ENCODE measurements around the gene RAB1B. TPM values are rescaled to one million over a fixed set of nuclear protein-coding genes. Genes with fewer than 3 reads are reported as not detected.

RAB1B gene
- total RNA-seq, 1 donor from 2014 or later, result 138 TPM

- Histone ChIP-seq H3K9me3 (no peaks in the 10 kb centered on the region), H3K4me1 (no peaks in the 10 kb centered on the region), H3K36me3 (peaks cover 87% of the 10 kb centered on the region), H3K27ac (no peak overlapping the region), H3K27me3 (ENCODE audit: low read depth) (no peaks in the 10 kb centered on the region), H3K4me3 (no peak overlapping the region)
- no peak for TF ChIP-seq CTCF (IDR thresholded peaks at IDR 0.05)
- intact Hi-C loops (cut with DNase I), result no loop called here
- ATAC-seq (no peak), DNase-seq (no peak)
Measured at GRCh38 chr11:66233301-66233700, 35.1 kb upstream of the RAB1B start.

- no peak overlapping the region for H3K4me3 ChIP-seq
- TF ChIP-seq CTCF (IDR thresholded peaks at IDR 0.05), result no peak
- no peaks in the 10 kb centered on the region for H3K9me3 ChIP-seq
- peaks cover 98% of the 10 kb centered on the region for H3K36me3 ChIP-seq
- H3K27me3 ChIP-seq (ENCODE audit: low read depth), result no peaks in the 10 kb centered on the region
- intact Hi-C loops (cut with DNase I), result no loop called here
- ATAC-seq, result no peak
- no peak overlapping the region for H3K27ac ChIP-seq
- no peaks in the 10 kb centered on the region for H3K4me1 ChIP-seq
- DNase-seq, result no peak
Measured at GRCh38 chr11:66235141-66235540, 33.3 kb upstream of the RAB1B start.

GRCh38 chr11:66237867-66238266 is 30.6 kb upstream of the RAB1B start:
- H3K9me3 ChIP-seq, result no peaks in the 10 kb centered on the region
- H3K27ac ChIP-seq, result no peak overlapping the region
- intact Hi-C loops (cut with DNase I), result no loop called here
- no peak overlapping the region for H3K4me3 ChIP-seq
- peaks cover 98% of the 10 kb centered on the region for H3K36me3 ChIP-seq
- no peaks in the 10 kb centered on the region for H3K27me3 ChIP-seq (ENCODE audit: low read depth)
- TF ChIP-seq CTCF (IDR thresholded peaks at IDR 0.05), result no peak
- H3K4me1 ChIP-seq, result no peaks in the 10 kb centered on the region
- DNase-seq, result no peak
- no peak for ATAC-seq

GRCh38 chr11:66238786-66239413 is 29.5 kb upstream of the RAB1B start:
- no peak for TF ChIP-seq CTCF (IDR thresholded peaks at IDR 0.05)
- DNase-seq, result no peak
- Histone ChIP-seq H3K27me3 (ENCODE audit: low read depth) (no peaks in the 10 kb centered on the region), H3K4me3 (no peak overlapping the region), H3K9me3 (no peaks in the 10 kb centered on the region), H3K4me1 (no peaks in the 10 kb centered on the region), H3K27ac (no peak overlapping the region), H3K36me3 (peaks cover 96% of the 10 kb centered on the region)
- no peak for ATAC-seq
- intact Hi-C loops (cut with DNase I), result no loop called here

- Histone ChIP-seq H3K4me3 (no peak overlapping the region), H3K27me3 (ENCODE audit: low read depth) (no peaks in the 10 kb centered on the region), H3K27ac (no peak overlapping the region), H3K36me3 (peaks cover 92% of the 10 kb centered on the region), H3K4me1 (no peaks in the 10 kb centered on the region), H3K9me3 (no peaks in the 10 kb centered on the region)
- DNase-seq (no peak), ATAC-seq (no peak)
- intact Hi-C loops (cut with DNase I), result no loop called here
- TF ChIP-seq CTCF (IDR thresholded peaks at IDR 0.05), result no peak
Measured at GRCh38 chr11:66239511-66239910, 28.9 kb upstream of the RAB1B start.
